A673 (cell line): ENCODE data around the gene COL19A1. TPM values are rescaled to one million over a fixed set of nuclear protein-coding genes. Genes with fewer than 3 reads are reported as not detected.

Experiments used
- BruUV-seq: library from RNA; stranded (reverse); fragments of 400-500 nt; replicated peaks from 2 replicates; lab custom pipeline; 2021; lab: Mats Ljungman, UMichigan
- CTCF ChIA-PET: fragments of 300-600 bp; sonication (Branson Sonifier 250); formaldehyde crosslinking; loops from one replicate; lab custom pipeline; 2022; ENCODE audit warnings: antibody characterized with exemption; lab: Charles Lee
- POLR2A ChIA-PET: fragments of 300-600 bp; sonication (Branson Sonifier 250); formaldehyde crosslinking; loops from one replicate; lab custom pipeline; 2022; ENCODE audit warnings: antibody characterized with exemption; ENCODE audit not compliant: low non-redundant PET; lab: Charles Lee
- DNase-seq: peaks from one replicate; pipeline ENCODE4 v3.0.0-alpha.2; 2015; ENCODE audit warnings: low spot score
- H3K27ac ChIP-seq: fragments of 200-600 bp; sonication (generic); 2 replicates; pipeline ENCODE4 v1.5.1; 2016; ENCODE audit warnings: mixed run types, low read depth, mild to moderate bottlenecking, mixed read lengths, antibody characterized with exemption, low read length; ENCODE audit not compliant: poor library complexity, severe bottlenecking
- H3K27me3 ChIP-seq: fragments of 200-600 bp; sonication (generic); replicated peaks from 2 replicates; pipeline ENCODE4 v1.6.1; 2017; ENCODE audit warnings: mixed run types, low read depth, mild to moderate bottlenecking, mixed read lengths, antibody characterized with exemption, low read length; ENCODE audit not compliant: insufficient read depth, poor library complexity
- H3K36me3 ChIP-seq: fragments of 200-600 bp; sonication (generic); 2 replicates; pipeline ENCODE4 v1.6.1; 2016; ENCODE audit warnings: mixed run types, mild to moderate bottlenecking, mixed read lengths, antibody characterized with exemption, low read length; ENCODE audit not compliant: insufficient read depth, poor library complexity, severe bottlenecking
- H3K4me1 ChIP-seq: fragments of 200-600 bp; sonication (generic); 2 replicates; pipeline ENCODE4 v1.6.1; 2017; ENCODE audit warnings: mixed run types, mild to moderate bottlenecking, mixed read lengths, antibody characterized with exemption, low read length; ENCODE audit not compliant: insufficient read depth, poor library complexity, severe bottlenecking
- H3K4me3 ChIP-seq: fragments of 200-600 bp; sonication (generic); 2 replicates; pipeline ENCODE4 v1.5.1; 2016; ENCODE audit warnings: low read depth, mixed run types, mild to moderate bottlenecking, mixed read lengths, low read length; ENCODE audit not compliant: poor library complexity, severe bottlenecking
- H3K9me3 ChIP-seq: fragments of 200-600 bp; sonication (generic); 2 replicates; pipeline ENCODE4 v1.6.1; 2016; ENCODE audit warnings: mixed run types, low read depth, mild to moderate bottlenecking, mixed read lengths, antibody characterized with exemption, low read length; ENCODE audit not compliant: poor library complexity, severe bottlenecking
- EZH2 ChIP-seq: fragments of 200-600 bp; sonication (generic); IDR thresholded peaks from 2 replicates; pipeline ENCODE4 v1.6.1; 2017; ENCODE audit warnings: borderline replicate concordance, low read depth, mild to moderate bottlenecking, mixed read lengths, antibody characterized with exemption, low read length; ENCODE audit not compliant: poor library complexity, severe bottlenecking
- intact Hi-C: fragments of 100-400 bp; cut with micrococcal nuclease; formaldehyde crosslinking; loops from one replicate; pipeline ENCODE4 v1.10.0; 2022; ENCODE audit not compliant: unreplicated experiment
- total RNA-seq: library from RNA; stranded (reverse); gene quantifications from 2 replicates; pipeline ENCODE4 v1.2.3, GENCODE V29; 2021
- TF ChIP-seq, protein P1 (sequence below): fragments of 300-800, 200-600 bp; sonication (generic); conservative IDR thresholded peaks from 2 replicates; pipeline ENCODE4 v1.5.1; 2017; ENCODE audit warnings: low read depth, mild to moderate bottlenecking, antibody characterized with exemption, low read length, moderate library complexity, mixed read lengths

Gene COL19A1
- total RNA-seq, 1 experiment from 2014 or later, result 0.37 TPM

DNA sequence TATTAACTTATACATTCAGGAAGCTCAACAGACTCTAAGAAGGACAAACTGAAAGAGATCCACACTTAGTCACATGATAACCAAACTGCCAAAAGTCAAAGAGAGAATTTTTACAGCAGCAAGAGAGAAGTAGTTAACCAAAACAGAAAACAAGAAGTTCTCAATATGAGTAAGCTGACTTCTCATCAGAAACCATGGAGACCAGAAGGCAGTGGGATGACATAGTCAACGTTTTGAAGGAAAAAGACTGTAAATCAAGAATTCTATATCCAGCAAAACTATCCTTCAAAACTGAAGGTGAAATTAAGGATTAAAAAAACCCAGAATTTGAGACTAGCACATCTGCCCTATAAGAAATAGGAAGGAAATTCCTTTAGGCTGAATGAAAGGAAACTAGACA lies 60.4 kb downstream of the COL19A1 start:
- POLR2A ChIA-PET, result no interaction called here
- H3K27me3 ChIP-seq, result no peaks in the 10 kb centered on the region

DNA sequence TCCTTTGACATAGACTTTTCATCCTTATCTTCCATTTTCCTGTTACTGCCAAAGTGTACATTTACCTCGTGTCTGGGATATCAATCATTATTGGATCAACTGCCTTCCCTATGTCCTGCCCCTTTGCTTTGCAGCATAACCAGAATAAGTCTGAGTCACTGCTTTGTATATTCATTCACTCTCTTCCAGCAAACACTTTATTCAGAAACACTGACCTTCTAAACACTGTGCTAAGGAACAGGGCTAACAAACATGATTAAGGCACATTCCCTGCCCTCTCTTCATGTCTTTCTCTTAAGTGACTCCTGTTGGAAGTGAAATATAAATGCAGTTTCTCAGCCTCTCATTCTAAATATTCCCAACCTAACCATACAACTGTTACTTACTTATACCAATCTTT lies 66.9 kb downstream of the COL19A1 start:
- POLR2A ChIA-PET, result no interaction called here

More for the DNA sequence above, 60.4 kb downstream of the COL19A1 start:
- Histone ChIP-seq H3K4me3 (no peak overlapping the region), H3K36me3 (no peaks in the 10 kb centered on the region), H3K27ac (no peak overlapping the region), H3K9me3 (peaks cover 11% of the 10 kb centered on the region), H3K4me1 (no peaks in the 10 kb centered on the region)
- no peak for DNase-seq
- BruUV-seq, result no TSS peak
- CTCF ChIA-PET, result no interaction called here
- TF ChIP-seq, protein P1, sequence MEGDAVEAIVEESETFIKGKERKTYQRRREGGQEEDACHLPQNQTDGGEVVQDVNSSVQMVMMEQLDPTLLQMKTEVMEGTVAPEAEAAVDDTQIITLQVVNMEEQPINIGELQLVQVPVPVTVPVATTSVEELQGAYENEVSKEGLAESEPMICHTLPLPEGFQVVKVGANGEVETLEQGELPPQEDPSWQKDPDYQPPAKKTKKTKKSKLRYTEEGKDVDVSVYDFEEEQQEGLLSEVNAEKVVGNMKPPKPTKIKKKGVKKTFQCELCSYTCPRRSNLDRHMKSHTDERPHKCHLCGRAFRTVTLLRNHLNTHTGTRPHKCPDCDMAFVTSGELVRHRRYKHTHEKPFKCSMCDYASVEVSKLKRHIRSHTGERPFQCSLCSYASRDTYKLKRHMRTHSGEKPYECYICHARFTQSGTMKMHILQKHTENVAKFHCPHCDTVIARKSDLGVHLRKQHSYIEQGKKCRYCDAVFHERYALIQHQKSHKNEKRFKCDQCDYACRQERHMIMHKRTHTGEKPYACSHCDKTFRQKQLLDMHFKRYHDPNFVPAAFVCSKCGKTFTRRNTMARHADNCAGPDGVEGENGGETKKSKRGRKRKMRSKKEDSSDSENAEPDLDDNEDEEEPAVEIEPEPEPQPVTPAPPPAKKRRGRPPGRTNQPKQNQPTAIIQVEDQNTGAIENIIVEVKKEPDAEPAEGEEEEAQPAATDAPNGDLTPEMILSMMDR, result no peak
- no peak for TF ChIP-seq EZH2
- intact Hi-C loops, result no loop called here

DNA sequence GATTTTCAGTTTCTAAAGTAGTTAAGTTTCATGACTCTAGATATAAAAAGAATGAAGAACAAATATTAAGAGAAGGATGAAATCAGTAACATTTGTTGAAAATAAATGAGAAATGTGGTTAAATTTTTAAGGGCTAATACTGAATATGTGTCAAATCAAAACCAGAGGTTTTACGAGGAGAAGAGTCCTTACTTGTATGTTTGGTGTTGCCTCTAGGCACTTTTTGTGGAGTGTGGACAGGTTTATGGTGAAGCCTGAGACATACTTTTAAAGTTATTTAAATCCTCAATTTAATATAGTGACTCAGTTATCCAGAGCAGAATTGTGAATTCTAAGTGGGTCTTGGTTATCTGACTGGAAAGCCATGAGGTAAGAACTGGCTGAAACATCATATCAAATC lies 68.7 kb downstream of the COL19A1 start:
- intact Hi-C loops, result no loop called here
- no peaks in the 10 kb centered on the region for H3K36me3 ChIP-seq
- ChIA-PET POLR2A (no interaction called here), CTCF (no interaction called here)
- H3K9me3 ChIP-seq, result no peaks in the 10 kb centered on the region
- H3K27ac ChIP-seq, result no peak overlapping the region
- H3K4me3 ChIP-seq, result no peak overlapping the region
- H3K4me1 ChIP-seq, result no peaks in the 10 kb centered on the region
- BruUV-seq, result no TSS peak
- TF ChIP-seq, protein P1, result no peak
- no peak for TF ChIP-seq EZH2
- H3K27me3 ChIP-seq, result no peaks in the 10 kb centered on the region
- DNase-seq, result no peak

More for the DNA sequence above, 66.9 kb downstream of the COL19A1 start:
- no peak for TF ChIP-seq EZH2
- TF ChIP-seq, protein P1, result no peak
- H3K4me1 ChIP-seq, result no peaks in the 10 kb centered on the region
- intact Hi-C loops, result no loop called here
- no peak overlapping the region for H3K27ac ChIP-seq
- H3K4me3 ChIP-seq, result no peak overlapping the region
- BruUV-seq, result no TSS peak
- no peak for DNase-seq
- no peaks in the 10 kb centered on the region for H3K36me3 ChIP-seq
- CTCF ChIA-PET, result no interaction called here
- no peaks in the 10 kb centered on the region for H3K27me3 ChIP-seq
- H3K9me3 ChIP-seq, result no peaks in the 10 kb centered on the region
